HCT116 (cell line): ENCODE results near the gene TCP11. TPM values are rescaled to one million over a fixed set of nuclear protein-coding genes. Genes with fewer than 3 reads are reported as not detected.
A peak's percentile ranks its signal among the peaks of the same experiment; 100 is the strongest.

Experiments
- ATAC-seq: fragments of 200-7000 bp; cut with Tn5 transposase; 2 replicates; pipeline ENCODE4 v1.9.1; 2020; ENCODE audit warnings: mild to moderate bottlenecking, moderate library complexity
- BruUV-seq: library from RNA; stranded (reverse); fragments of 400-500 nt; replicated peaks from 2 replicates; lab custom pipeline; 2021; lab: Mats Ljungman, UMichigan
- CTCF ChIA-PET: fragments of 300-600 bp; sonication (Branson Sonifier 250); formaldehyde crosslinking; loops from one replicate; lab custom pipeline; 2021; ENCODE audit warnings: antibody characterized with exemption; lab: Charles Lee
- POLR2A ChIA-PET: fragments of 300-600, 350-600 bp; sonication (Branson Sonifier 250); formaldehyde crosslinking; loops from one replicate; lab custom pipeline; 2021; ENCODE audit warnings: antibody characterized with exemption; lab: Charles Lee
- RAD21 ChIA-PET, 2 experiments: fragments of 300-600 bp; sonication (Branson Sonifier 250); formaldehyde crosslinking; loops; one replicate each; lab custom pipeline; 2023; ENCODE audit warnings: low total read pairs in 2 of 2; ENCODE audit not compliant: uncharacterized antibody in 2 of 2, unreplicated experiment in 2 of 2, low non-redundant PET in 1 of 2; lab: Charles Lee
- DNase-seq: peaks from one replicate; pipeline ENCODE4 v3.0.0-alpha.2; 2010; ENCODE audit warnings: low read depth, low spot score
- H2AFZ ChIP-seq: fragments of 200-600 bp; shearing (Covaris generic), sonication (generic); 2 replicates; pipeline ENCODE4 v1.6.1; 2017; ENCODE audit warnings: low read depth, mixed run types, mixed read lengths, antibody characterized with exemption, low read length; ENCODE audit not compliant: poor library complexity, severe bottlenecking
- H3K27ac ChIP-seq: 2 replicates; pipeline ENCODE4 v1.5.1; 2012; ENCODE audit warnings: low read depth, low read length
- H3K27me3 ChIP-seq: fragments of 200-600 bp; sonication (generic); 2 replicates; pipeline ENCODE4 v1.6.1; 2016; ENCODE audit warnings: mixed run types, low read length, mixed read lengths; ENCODE audit not compliant: insufficient read depth
- H3K36me3 ChIP-seq, 2 experiments: fragments of 200-500 bp in 1 of 2; fragments of 200-600 bp in 1 of 2; sonication (Bioruptor generic) in 1 of 2; sonication (generic) in 1 of 2; 2 replicates each; pipeline versions ENCODE4 v1.5.1 to v1.6.1; 2014 to 2016; ENCODE audit warnings: low read length in 2 of 2, inconsistent platforms in 1 of 2, mixed read lengths in 1 of 2, mixed run types in 1 of 2; ENCODE audit not compliant: insufficient read depth in 2 of 2, control insufficient read depth in 1 of 2
- H3K4me1 ChIP-seq, 2 experiments: fragments of 200-600 bp in 1 of 2; sonication (generic) in 1 of 2; 2 replicates each; pipeline versions ENCODE4 v1.5.1 to v1.6.1; 2012 to 2017; ENCODE audit warnings: low read length in 2 of 2, inconsistent platforms in 1 of 2, mild to moderate bottlenecking in 1 of 2, mixed read lengths in 1 of 2, mixed run types in 1 of 2, moderate library complexity in 1 of 2; ENCODE audit not compliant: insufficient read depth in 2 of 2, control insufficient read depth in 1 of 2
- H3K4me2 ChIP-seq: fragments of 200-600 bp; sonication (generic); 2 replicates; pipeline ENCODE4 v1.6.1; 2017; ENCODE audit warnings: mixed run types, low read length, mixed read lengths
- H3K4me3 ChIP-seq, 2 experiments: fragments of 200-600 bp in 1 of 2; sonication (generic) in 1 of 2; replicated peaks in 1 of 2; 2 replicates each; pipeline ENCODE4 v1.5.1; 2011 to 2016; ENCODE audit warnings: low read length in 2 of 2, control low read depth in 1 of 2, low read depth in 1 of 2, mild to moderate bottlenecking in 1 of 2, mixed read lengths in 1 of 2, mixed run types in 1 of 2
- H3K79me2 ChIP-seq: fragments of 200-600 bp; sonication (generic); 2 replicates; pipeline ENCODE4 v1.6.1; 2017; ENCODE audit warnings: mild to moderate bottlenecking, mixed run types, low read length, moderate library complexity, mixed read lengths; ENCODE audit not compliant: insufficient read depth
- H3K9ac ChIP-seq: fragments of 200-600 bp; sonication (generic); 2 replicates; pipeline ENCODE4 v1.6.1; 2016; ENCODE audit warnings: low read length, mixed read lengths
- H3K9me2 ChIP-seq: fragments of 200-600 bp; sonication (generic), shearing (Covaris generic); 2 replicates; pipeline ENCODE4 v1.6.1; 2017; ENCODE audit warnings: mixed run types, mild to moderate bottlenecking, moderate library complexity; ENCODE audit not compliant: insufficient read depth
- H3K9me3 ChIP-seq, 2 experiments: fragments of 200-500 bp in 1 of 2; fragments of 200-600 bp in 1 of 2; sonication (Bioruptor generic) in 1 of 2; sonication (generic) in 1 of 2; 2 replicates each; pipeline ENCODE4 v1.6.1; 2014 to 2017; ENCODE audit warnings: low read length in 2 of 2, mixed read lengths in 2 of 2, inconsistent platforms in 1 of 2, low read depth in 1 of 2, mild to moderate bottlenecking in 1 of 2, mixed run types in 1 of 2, moderate library complexity in 1 of 2; ENCODE audit not compliant: control insufficient read depth in 1 of 2, insufficient read depth in 1 of 2
- H4K20me1 ChIP-seq: fragments of 200-600 bp; sonication (generic), shearing (Covaris generic); 2 replicates; pipeline ENCODE4 v1.6.1; 2017; ENCODE audit warnings: mixed run types, mild to moderate bottlenecking, moderate library complexity; ENCODE audit not compliant: insufficient read depth
- ATF3 ChIP-seq: IDR thresholded peaks from 2 replicates; pipeline ENCODE4 v1.6.1; 2012
- CTCF ChIP-seq, 3 experiments: fragments of 200-600 bp in 1 of 3; sonication (generic) in 1 of 3; IDR thresholded peaks in 2 of 3; conservative IDR thresholded peaks in 1 of 3; 2 replicates each; pipeline ENCODE4 v1.5.1; 2012 to 2017; ENCODE audit warnings: low read depth in 2 of 3, low read length in 2 of 3, antibody characterized with exemption in 1 of 3, borderline replicate concordance in 1 of 3, control low read depth in 1 of 3, mild to moderate bottlenecking in 1 of 3, mixed read lengths in 1 of 3, mixed run types in 1 of 3, moderate library complexity in 1 of 3; ENCODE audit not compliant: insufficient read depth in 1 of 3
- EZH2phosphoT487 ChIP-seq: fragments of 200-600 bp; IDR thresholded peaks from 2 replicates; pipeline ENCODE4 v1.6.1; 2018; ENCODE audit warnings: antibody characterized with exemption, borderline replicate concordance
- JUND ChIP-seq: IDR thresholded peaks from 2 replicates; pipeline ENCODE4 v1.6.1; 2012
- MAX ChIP-seq: IDR thresholded peaks from 2 replicates; pipeline ENCODE4 v1.6.1; 2012
- POLR2AphosphoS5 ChIP-seq: IDR thresholded peaks from 2 replicates; pipeline ENCODE4 v1.6.1; 2011; ENCODE audit warnings: mild to moderate bottlenecking, low read depth, low read length, moderate library complexity
- RAD21 ChIP-seq: IDR thresholded peaks from 2 replicates; pipeline ENCODE4 v1.6.1; 2012; ENCODE audit warnings: low read depth, mild to moderate bottlenecking
- SP1 ChIP-seq: IDR thresholded peaks from 2 replicates; pipeline ENCODE4 v1.6.1; 2012; ENCODE audit warnings: low read depth
- SRF ChIP-seq: IDR thresholded peaks from 2 replicates; pipeline ENCODE4 v1.6.1; 2012; ENCODE audit warnings: low read depth
- YY1 ChIP-seq: IDR thresholded peaks from 2 replicates; pipeline ENCODE4 v1.6.1; 2011; ENCODE audit warnings: low read length, low read depth, moderate library complexity, mild to moderate bottlenecking; ENCODE audit not compliant: insufficient replicate concordance; ENCODE audit errors: extremely low read depth
- ZBTB33 ChIP-seq: IDR thresholded peaks from 2 replicates; pipeline ENCODE4 v1.6.1; 2011; ENCODE audit warnings: mild to moderate bottlenecking, low read length, moderate library complexity; ENCODE audit not compliant: insufficient replicate concordance; ENCODE audit errors: extremely low read depth
- intact Hi-C: fragments of 100-400 bp; cut with micrococcal nuclease; formaldehyde crosslinking; loops from 2 replicates; pipeline ENCODE4 v1.10.0; 2022
- total RNA-seq: library from RNA; stranded (reverse); gene quantifications from one replicate; pipeline ENCODE4 v1.2.1, GENCODE V29; 2021; ENCODE audit not compliant: unreplicated experiment

The TCP11 gene
- total RNA-seq, 1 experiment from 2014 or later, result not detected

- Histone ChIP-seq H3K27me3 (no peaks in the 10 kb centered on the region), H3K79me2 (no peaks in the 10 kb centered on the region), H3K4me3 (no peak overlapping the region), H3K27ac (no peak overlapping the region), H3K36me3 (no peaks in the 10 kb centered on the region), H3K4me1 (peaks cover 0 to 21% of the 10 kb centered on the region in 2 experiments; a peak in 2 of 4 replicates), H2AFZ (peak overlapping the region; percentile 66), H3K4me2 (no peak overlapping the region), H3K9ac (no peak overlapping the region), H4K20me1 (no peaks in the 10 kb centered on the region), H3K9me3 (no peaks in the 10 kb centered on the region), H3K9me2 (no peaks in the 10 kb centered on the region)
- no peak for TF ChIP-seq JUND
- peak; percentile 7 for DNase-seq
- ChIA-PET POLR2A (no interaction called here), CTCF (interaction anchor here (3.1 kb wide), 1 partner anchor 12 kb away, joined by 8 read pairs; no protein-coding TSS in a partner anchor), RAD21 (interaction anchor here in 1 of 2 experiments (0.7 kb wide), 1 partner anchor 99 kb away, joined by 11 read pairs; no protein-coding TSS in a partner anchor)
- ATAC-seq, result peak; percentile 44; the same call in 1 of the 2 replicates
- intact Hi-C loops, result no loop called here
- BruUV-seq, result no TSS peak
Measured at GRCh38 chr6:35152067-35152707, 11.0 kb upstream of the TCP11 start.

- Histone ChIP-seq H3K4me3 (no peak overlapping the region), H3K27ac (no peak overlapping the region), H3K4me2 (no peak overlapping the region), H3K36me3 (no peaks in the 10 kb centered on the region), H3K79me2 (no peaks in the 10 kb centered on the region), H4K20me1 (no peaks in the 10 kb centered on the region), H3K4me1 (peaks cover 0 to 21% of the 10 kb centered on the region in 2 experiments; a peak in 2 of 4 replicates), H3K9me2 (no peaks in the 10 kb centered on the region), H3K9me3 (no peaks in the 10 kb centered on the region), H3K27me3 (no peaks in the 10 kb centered on the region), H3K9ac (no peak overlapping the region), H2AFZ (no peak overlapping the region)
- POLR2A ChIA-PET, result no interaction called here
- TF ChIP-seq CTCF (IDR thresholded peaks at IDR 0.05 in 2 of 3, conservative IDR thresholded peaks at IDR 0.05 in 1 of 3; ENCODE audit: borderline replicate concordance in 1 of 3, insufficient read depth in 1 of 3, low read depth in 2 of 3, low read length in 2 of 3), result no peak
- no peak for TF ChIP-seq RAD21
- TF ChIP-seq ZBTB33, result no peak
- no peak for TF ChIP-seq POLR2AphosphoS5
- TF ChIP-seq SP1, result no peak
- TF ChIP-seq EZH2phosphoT487, result no peak
- no peak for TF ChIP-seq YY1
- no peak for TF ChIP-seq JUND
- TF ChIP-seq SRF, result no peak
- no peak for TF ChIP-seq ATF3
- TF ChIP-seq MAX, result no peak
- RAD21 ChIA-PET, result interaction anchor here (0.7 to 0.8 kb wide), 2 partner anchors 99 to 212 kb away, joined by 5 to 11 read pairs; no protein-coding TSS in a partner anchor
- DNase-seq (no peak), ATAC-seq (no peak)
- intact Hi-C loops, result no loop called here
- no TSS peak for BruUV-seq
- CTCF ChIA-PET, result interaction anchor here (3.1 kb wide), 1 partner anchor 12 kb away, joined by 8 read pairs; no protein-coding TSS in a partner anchor
Measured at GRCh38 chr6:35151466-35151865, 10.3 kb upstream of the TCP11 start.
